HL-60/S4 treated with retinoic acid at 250 ng/mL for 4 days and 3 days (cell line): ENCODE data around the gene AKAP13.
"Not testable (repeated sequence)": the region's sequence is repeated elsewhere in the genome, so short reads cannot be mapped to it uniquely, and the experiment has no call there.

Experiments used
- in situ Hi-C: fragments of 300-500 bp; cut with MboI; formaldehyde crosslinking; loops from 2 replicates; pipeline ENCODE4 v1.7.0; 2022; ENCODE audit warnings: low sequenced_read_pairs

AKAP13 gene

DNA sequence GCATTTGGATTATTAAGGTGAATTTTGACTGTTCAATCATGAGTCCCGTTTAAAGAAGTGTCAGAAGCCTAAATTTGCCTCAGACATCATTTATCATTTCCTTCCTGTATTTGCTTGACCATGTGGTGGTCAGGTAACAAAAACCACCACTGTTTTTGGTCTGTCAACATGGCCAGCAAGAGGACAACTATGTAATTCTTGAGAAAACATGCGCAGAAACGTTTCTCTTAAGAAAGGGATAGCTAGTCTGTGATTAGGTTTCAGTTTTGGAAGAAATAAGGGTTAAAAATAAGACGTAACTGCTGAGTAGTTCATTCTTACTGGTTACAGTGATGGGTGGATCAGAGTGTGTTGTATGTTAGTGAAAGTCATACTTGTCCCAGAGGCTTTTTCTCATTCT, 204.5 kb downstream of the AKAP13 start:
- in situ Hi-C loops, result no loop called here

DNA sequence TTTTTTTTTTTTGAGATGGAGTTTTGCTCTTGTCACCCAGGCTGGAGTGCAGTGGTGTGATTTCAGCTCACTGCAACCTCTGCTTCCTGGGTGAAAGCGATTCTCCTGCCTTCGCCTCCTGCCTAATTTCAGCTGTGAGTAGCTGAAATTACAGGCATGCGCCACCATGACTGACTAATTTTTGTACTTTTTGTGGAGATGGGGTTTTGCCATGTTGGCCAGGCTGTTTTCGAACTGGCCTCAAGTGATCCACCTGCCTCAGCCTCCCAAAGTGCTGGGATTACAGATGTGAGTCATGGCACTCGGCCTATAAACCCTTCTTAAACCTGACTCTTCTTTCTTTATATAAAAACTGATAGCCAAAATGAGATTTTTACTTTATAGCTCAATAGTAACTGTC, 205.8 kb downstream of the AKAP13 start:
- in situ Hi-C loops, result not testable (repeated sequence)

DNA sequence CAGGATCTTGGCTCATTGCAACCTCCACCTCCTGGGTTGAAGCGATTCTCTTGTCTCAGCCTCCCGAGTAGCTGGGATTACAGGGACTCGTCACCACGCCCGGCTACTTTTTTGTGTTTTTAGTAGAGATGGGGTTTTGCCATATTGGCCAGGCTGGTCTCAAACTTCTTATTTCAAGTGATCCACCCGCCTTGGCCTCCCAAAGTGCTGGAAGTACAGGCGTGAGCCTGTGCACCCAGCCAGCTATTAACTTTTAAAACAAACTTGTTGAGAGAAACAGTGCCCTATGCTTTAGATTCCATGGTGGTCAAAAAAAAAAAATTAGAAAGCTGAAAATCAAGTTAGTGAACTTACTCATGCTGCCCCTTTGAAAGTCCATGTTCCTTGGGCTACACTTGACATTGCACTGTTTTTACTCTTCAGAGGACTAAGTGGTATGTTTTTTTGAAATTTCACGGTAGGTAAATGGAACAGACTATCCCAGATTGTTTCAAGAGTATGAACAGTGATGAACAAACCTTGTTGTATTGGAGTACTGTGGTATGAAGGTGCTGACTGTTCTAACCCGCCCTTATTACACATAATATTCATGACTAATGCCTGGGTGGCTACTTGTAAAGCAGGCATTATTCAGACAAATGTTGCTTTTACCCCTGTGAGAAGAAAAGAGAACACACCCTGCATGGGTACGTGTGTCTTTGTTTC, 207.5 kb downstream of the AKAP13 start:
- in situ Hi-C loops, result no loop called here

DNA sequence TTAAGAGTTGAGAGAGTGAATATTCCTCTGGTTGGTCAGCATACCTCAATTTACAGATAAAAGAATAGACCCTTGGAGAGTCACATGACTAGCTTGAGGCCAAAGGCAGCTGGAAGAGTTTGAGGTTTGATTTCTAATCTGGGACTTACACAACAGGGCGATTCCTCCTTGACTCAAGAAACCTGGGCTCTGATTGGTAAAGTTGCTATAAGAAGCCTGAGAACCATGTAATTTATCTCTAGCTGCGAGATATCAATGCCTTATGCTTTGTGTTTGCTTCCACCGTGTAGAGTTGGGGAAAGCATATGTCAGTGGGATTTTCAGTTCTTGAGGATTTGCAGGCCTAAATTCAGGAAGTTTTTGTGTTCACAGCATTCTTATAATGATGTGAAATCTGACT, 208.3 kb downstream of the AKAP13 start:
- in situ Hi-C loops, result no loop called here

DNA sequence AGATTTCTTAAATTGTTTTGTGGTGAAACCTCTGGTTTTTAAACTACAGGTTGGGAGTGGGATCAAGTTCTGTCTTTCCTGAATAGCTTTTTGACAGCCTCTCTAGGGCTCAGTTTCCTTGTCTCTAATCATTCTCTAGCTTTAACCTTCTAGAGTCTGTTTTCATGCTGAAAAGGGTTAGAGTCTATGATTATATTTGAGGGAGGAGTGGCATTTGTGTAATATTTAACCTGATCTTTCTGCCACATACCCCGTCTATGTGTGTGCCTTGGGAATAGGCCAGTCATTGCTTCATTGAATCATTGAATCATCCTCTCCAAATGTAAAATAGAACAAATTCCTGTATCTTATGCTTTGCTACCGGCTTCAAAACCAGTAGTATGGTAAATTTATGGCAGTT, 209.4 kb downstream of the AKAP13 start:
- in situ Hi-C loops, result no loop called here

DNA sequence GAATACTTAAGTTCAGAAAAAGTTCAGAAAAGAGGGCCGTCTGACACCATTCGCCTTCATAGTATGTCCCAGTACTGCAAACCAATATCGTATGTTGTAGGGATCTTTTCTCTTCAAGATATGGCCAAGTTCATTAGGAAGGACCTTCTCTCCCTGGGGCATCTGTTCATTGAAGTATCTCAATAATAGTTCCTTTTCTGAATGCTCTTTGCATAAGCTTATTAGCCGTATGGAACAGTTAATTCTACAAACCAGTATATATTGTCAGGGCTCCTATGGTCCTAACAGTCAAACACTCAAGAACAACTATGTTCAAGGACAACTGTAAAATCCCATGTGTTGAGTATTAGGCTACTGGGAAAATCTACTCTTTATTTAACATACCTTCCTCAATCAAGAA, 211.2 kb downstream of the AKAP13 start:
- in situ Hi-C loops, result no loop called here

DNA sequence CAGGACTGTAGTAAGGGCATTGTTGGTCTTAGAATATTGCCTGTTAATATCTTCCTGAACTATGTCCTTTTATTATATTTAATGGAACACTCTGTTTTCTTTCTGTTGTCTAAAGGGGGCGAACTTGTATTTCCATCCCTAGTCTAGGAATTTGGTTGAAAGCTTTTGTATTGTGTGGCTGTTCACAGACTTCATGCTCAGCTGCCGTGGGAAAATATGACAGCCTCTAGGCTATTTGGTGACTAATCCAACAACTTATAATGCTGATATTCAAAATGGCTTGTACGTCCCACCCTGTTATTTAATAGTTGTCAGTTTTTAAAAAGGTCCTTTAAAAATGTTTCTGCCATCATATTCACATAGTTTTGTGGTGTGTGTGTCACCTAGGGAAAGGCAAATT, 211.7 kb downstream of the AKAP13 start:
- in situ Hi-C loops, result no loop called here

DNA sequence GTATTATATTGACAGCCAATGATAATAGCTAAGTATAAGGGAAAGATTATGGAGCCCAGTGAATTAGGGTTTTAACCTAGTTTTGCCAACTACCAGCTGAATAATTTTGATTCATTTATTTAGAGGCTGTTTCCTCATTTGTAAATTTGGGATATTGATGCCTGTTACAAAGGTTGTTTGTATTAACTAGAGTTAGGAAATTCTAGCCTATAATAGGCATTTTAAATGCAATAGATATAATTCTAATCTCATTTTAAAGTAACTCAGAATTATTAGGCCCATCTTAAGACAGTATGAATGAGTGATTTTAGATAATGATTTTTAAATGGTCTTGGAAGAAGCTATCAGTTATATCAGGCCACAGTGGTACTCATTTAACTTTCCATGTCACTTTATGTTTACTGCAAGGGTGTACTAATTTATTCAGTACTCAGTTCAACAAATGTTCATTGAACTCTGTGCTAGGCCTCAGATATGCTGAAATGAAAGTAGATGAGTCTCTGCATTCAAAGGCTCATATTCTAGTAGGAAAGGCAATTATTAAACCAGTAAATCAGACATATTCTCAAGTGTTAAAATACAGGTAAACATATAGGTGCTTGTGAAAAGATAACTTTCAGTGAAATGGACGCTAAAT, 213.5 kb downstream of the AKAP13 start:
- in situ Hi-C loops, result no loop called here

DNA sequence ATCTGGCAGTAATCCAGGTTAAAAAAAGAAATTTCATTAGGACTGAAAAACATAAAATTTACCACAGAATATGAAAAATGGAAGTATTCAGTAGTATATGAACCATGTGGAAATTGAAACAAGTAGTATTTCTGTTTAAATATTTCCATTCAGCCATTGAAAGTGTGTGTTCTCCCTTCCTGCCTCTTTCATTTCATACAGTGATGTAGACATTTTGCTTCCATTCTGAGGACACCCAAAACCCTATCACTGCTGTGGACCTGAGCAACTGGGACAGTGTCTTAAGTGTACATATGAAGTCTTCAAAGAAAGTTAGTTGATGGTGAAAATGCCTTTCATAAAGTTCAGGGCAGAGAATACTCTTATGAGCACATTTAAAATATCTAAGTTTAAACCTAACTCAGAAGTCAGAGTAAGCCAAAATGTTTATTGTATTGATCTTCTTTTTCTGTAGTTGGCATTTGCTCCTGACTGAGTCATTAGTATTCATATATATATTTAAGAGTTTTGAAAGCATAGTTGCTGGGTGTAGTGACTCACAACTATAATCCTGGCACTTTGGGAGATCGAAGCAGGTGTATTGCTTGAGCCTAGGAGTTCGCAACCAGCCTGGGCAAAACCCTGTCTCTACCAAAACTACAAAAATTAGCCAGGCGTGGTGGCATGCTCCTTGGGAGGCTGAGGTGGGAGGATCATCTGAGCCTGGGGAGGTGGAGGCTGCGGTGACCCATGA, 215.6 kb downstream of the AKAP13 start:
- in situ Hi-C loops, result no loop called here

DNA sequence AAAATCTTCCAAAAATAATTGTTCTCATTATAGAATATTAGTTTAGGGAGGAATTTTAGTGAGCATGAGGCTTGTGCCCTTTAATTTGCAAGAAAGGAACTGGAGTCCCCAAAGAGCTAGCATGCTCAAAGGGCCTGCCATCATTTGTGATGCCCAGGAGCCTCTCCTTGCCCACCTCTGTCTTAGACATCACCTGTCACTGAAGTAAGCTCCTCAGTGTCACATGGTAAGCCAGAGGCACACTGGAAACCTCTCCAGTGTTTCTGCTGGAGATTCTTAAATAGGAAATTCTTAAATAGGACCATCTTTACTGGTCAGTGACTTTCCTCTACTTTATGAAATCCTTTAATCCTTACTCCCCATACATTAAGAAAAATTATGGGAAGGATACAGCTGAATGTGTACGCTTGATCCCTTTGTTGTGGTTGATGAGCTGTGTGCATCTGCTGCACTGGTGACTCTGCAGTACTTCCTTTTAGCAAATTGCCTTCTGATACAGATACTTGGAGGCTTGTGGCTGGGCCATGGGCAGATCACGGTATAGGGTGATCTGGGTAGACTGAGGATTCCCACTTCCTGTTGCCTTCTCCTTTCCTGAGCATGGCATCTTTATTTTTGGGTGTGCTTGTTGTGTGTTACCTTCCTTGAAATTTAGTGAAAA, 216.9 kb downstream of the AKAP13 start:
- in situ Hi-C loops, result no loop called here

DNA sequence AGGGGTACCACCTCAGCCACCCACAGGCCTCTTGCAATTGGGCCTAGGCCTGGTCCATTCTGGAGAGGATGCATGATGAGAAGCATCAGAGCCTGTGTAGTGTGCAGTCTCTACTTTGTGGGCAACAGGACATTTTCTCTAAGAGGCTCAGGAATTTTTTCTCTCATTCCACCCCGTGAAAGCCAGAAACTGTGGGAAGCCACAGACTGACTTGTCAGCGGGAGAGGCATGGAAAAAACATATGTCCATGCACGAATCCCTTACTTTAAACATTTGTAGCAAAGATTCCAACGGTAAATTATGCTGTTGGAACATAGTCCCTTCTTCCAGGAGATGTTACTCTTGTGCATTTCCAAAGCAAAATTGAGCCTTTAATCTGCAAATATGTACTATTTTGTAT, 217.8 kb downstream of the AKAP13 start:
- in situ Hi-C loops, result no loop called here

DNA sequence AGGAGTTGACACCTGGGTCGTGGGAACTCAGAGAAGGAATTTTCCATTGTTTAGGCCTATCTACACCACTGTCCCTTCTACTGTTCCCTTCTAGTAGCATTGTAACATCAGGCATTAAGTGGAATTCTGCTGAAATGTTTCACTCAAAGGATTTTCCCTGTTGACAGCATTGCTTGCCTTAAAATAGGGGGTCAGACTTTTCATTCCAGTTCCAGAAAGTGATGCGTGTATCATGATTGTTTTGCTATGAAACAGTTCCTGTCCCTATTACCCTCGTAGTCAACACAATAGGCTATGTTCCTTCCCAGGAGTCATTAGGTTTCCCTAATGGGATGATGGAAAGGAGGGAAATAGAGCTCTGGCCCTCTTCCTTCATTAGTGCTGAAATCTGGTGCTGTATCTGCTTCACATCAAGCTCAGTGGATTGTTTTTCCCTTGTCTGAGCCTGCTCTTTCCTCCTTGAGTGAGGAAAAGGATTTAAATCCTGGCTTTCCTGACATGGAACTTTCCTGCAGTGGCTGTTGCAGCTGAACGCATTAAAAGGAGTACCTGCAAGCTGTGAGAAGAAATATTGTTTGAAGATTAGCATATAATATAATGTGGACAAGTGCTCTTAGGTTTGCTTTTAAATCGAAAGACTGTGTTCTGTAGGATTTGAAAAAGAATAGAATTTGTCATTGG, 218.5 kb downstream of the AKAP13 start:
- in situ Hi-C loops, result no loop called here

DNA sequence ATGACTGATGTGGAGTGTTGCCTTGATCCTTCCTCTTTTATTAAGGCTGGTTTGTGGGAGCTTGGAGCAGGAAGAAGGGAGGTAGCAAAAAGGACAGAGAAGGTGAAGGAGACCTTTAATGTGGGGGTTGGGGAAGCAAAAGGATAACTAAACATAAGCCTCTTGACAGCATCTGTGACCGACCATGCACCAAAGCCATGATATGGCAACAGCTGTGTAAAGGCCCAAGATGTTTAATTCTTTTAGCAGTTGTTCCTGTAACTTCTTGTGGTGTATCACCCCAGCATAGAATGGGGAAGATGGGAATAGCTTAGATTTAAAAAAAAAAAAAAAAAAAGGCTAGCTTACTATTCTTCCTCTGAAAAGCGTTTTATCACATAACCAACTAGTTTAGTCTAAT, 219.6 kb downstream of the AKAP13 start:
- in situ Hi-C loops, result no loop called here

DNA sequence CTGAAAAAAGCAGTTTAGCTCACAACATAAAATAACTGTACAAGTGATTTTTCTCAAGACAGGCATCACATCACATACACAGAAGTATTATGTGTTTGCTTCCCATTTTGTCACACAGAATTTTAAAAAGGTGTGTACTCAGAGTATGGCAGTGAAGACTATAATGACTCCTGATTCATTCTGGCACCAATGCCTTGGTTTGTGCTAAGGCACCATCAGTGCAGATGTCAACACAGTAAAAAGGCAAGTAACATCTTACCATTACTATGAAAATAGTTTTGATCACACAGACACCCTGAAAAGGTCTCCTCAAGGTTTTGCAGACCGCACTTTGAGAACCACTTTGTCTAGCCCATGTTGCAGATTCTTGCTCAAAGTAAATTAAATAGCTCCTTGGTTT, 222.8 kb downstream of the AKAP13 start:
- in situ Hi-C loops, result no loop called here

DNA sequence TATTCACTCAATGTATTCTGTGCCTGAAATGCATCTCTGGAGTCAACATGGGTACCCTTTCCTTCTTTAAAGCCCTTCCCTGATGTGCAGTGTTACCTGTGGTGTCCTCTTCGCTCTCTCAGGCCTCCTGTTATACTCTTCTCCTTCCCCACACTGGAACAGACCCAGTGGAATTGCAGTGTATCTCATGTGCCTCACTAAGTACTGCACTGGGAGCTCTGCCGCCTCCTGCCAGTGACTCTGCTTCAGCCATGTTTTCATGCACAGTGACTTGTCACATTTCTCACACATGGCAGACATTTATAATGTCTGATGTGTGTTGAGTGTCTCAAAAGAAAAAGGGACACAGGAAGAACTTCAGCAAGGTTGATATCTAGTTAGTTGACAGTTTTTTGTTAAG, 223.3 kb downstream of the AKAP13 start:
- in situ Hi-C loops, result no loop called here

DNA sequence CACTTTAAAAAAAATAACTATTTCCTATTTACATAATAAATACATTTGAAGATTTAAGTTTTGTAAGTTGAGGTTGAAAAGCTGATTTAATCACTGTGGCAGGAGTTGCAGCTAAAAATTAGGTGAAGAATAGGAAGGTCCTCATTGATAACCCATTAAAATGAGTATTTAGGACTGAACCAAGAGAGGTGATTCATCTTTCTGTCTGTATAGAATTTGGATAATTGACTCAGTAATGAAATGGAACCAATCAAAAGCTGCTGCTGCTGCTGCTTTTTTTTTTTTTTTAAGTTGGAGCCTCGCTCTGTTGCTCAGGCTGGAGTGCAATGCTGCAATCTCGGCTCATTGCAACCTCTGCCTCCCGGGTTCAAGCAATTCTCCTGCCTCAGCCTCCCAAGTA, 223.8 kb downstream of the AKAP13 start:
- in situ Hi-C loops, result no loop called here

DNA sequence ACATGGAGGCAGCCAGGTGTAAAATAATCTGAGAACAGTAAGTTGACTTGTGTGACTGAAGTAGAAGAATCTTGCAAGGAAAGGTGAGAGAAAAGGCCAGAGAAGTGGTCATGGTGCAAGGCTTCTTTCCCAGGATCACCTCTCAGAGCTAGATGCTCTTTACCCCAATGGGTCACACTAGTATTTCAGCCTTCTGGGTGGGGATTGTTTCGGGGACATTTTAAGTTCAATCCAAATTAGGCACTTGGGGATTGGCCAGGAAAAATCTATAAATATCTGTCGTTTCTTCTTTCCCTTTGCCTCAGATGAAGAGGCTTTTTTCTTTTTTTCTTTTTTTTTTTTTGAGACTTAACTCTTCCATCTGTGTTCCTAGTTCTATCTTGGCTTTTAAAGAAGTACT, 226.3 kb downstream of the AKAP13 start:
- in situ Hi-C loops, result no loop called here

DNA sequence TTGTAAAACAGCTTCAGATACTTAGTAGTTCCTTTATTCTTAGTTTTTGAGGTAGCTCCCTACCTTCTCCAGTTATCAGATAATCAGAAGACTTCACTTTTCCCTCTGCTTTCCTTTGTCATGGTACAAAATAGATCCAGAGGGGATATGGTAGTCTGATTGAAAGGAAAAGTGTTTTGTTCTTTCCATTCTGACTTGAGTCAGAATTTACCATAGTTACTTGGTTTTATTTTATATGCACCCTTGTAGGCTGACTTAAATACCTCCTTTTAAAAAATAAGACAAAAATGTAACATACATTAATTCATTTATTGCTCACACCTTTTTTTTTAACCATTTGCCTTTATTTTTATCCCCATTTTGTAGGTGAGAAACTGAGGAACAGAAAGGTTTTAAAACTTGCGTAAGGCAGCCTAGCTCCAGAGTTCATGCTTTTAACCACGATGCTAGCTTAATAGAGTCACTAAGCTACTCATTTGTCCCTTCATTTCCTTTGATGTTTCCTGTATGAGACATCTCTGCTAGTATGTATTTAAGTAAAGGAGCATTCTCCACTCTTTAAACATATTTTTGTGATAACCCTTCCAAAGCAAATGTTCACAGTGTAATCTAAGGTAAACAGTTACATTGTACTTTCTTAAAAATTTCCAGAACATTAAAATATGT, 226.9 kb downstream of the AKAP13 start:
- in situ Hi-C loops, result no loop called here

DNA sequence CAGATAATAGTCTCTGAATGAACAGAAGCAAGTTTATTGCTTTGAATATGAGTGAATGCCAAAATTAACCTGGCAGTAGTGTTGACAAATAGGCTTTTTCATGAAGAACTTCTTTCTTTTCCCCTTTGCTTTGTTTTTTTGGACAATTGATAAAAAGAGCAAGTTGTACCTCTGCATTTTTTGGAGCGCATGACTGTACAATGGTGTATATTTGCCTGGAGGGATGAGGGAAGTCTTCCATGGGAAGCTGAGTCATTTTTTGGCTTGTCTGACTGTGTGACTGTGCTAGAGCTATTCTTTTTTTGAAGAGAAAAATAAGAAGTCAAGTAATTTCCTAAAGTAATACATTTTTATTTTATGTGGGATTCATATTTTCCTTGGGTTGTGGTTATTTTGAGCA, 227.4 kb downstream of the AKAP13 start:
- in situ Hi-C loops, result no loop called here

DNA sequence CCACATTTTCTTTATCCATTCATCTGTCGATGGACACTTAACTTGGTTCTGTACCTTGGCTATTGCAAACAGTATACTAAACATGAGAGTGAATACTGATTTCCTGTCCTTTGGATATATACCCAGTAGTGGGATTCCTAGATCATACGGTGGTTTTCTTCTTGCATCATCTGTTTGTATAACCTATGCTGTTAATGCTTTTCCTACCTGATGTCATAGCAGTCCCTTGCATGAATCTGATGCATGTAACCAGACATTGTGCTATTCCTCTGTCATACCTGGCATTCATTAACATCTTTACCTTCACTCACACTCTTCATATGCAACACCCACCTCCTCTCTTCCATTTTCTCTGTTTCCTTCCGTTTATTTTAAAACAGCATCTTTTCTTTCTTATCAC, 229.1 kb downstream of the AKAP13 start:
- in situ Hi-C loops, result no loop called here

DNA sequence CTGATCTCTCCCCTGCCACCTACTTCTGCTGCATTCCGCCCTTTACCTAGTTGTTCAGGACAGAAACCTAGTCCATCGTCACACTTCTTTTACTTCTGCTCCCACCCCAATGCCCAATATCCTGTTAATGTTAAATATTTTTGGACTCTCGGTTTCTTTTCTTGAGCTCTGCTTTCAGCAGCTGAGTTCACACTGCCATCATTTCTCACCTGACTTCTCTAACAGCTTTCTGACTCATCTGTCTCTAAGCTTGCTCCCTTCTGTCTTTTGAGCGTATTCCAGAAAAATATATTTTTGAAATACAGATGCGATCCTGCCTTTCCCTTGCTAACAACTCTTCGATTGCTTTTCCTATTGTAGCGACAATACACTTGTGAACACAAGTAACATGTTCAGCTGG, 231.0 kb downstream of the AKAP13 start:
- in situ Hi-C loops, result no loop called here
